T-helper 2 cell treated with Interferon-gamma antibody and Interleukin-4, amounts not matched to agents 5 μg/mL and 100 μg/mL, for 36 hours (primary cell): ENCODE results near the gene CYGB.
A peak's percentile ranks its signal among the peaks of the same experiment; 100 is the strongest.
"Not testable (repeated sequence)": the region's sequence is repeated elsewhere in the genome, so short reads cannot be mapped to it uniquely, and the experiment has no call there.

ENCODE experiments used
- DNase-seq: peaks from one replicate; pipeline ENCODE4 v3.0.0; 2021; ENCODE audit warnings: low spot score
- H3K27ac Mint-ChIP-seq: one replicate; pipeline ENCODE4 v1.8.0; 2021; ENCODE audit warnings: mild to moderate bottlenecking, mixed read lengths
- H3K27me3 Mint-ChIP-seq: one replicate; pipeline ENCODE4 v1.8.0; 2021; ENCODE audit warnings: low read depth, mixed read lengths
- H3K36me3 Mint-ChIP-seq: one replicate; pipeline ENCODE4 v1.8.0; 2021; ENCODE audit warnings: low read depth, mixed read lengths
- H3K4me1 Mint-ChIP-seq: one replicate; pipeline ENCODE4 v1.8.0; 2021; ENCODE audit warnings: low read depth, mixed read lengths
- H3K4me3 Mint-ChIP-seq: one replicate; pipeline ENCODE4 v1.8.0; 2022; ENCODE audit warnings: mild to moderate bottlenecking, moderate library complexity, mixed read lengths
- H3K9me3 Mint-ChIP-seq: one replicate; pipeline ENCODE4 v1.8.0; 2021; ENCODE audit warnings: mixed read lengths

The CYGB gene

DNA sequence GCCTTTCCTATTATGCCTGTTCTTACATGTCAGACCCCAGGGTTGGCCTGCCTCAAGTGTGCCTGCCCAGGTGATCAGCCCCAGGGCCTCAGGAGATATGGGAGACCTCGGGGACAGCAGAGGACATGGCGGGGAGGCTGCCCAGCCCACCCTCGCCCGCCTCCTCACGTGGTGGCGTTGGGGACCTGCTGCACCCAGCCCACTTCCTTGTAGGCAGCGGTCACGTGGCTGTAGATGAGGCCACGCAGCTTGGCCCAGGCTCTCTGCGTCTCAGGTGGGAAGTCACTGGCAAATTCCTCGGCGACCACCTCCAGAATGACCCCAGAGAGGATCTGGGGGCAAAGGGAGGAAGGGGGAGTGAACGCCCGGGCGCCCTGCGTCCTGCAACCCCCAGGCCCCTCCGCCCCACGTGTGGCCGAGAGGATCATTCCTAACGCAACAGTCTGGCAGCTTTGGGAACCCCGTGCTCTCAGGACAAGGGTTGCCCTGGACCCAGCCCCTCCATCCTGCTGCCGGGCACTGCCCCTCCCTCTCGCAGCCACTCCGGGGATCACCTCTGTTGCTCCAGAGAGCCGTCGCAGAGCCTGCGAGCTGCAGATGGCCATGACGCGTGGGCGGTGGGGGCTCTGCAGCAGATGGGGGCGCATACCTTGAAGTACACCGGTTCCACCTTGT is 6.6 kb downstream of the CYGB start:
- no peak overlapping the region for H3K27ac Mint-ChIP-seq
- no peaks in the 10 kb centered on the region for H3K9me3 Mint-ChIP-seq
- peaks cover 4% of the 10 kb centered on the region for H3K4me1 Mint-ChIP-seq
- no peak for DNase-seq
- no peak overlapping the region for H3K4me3 Mint-ChIP-seq
- H3K27me3 Mint-ChIP-seq: peaks cover 13% of the 10 kb centered on the region
- no peaks in the 10 kb centered on the region for H3K36me3 Mint-ChIP-seq

GRCh38 chr17:76530095-76530723 is 7.3 kb downstream of the CYGB start:
- peaks cover 4% of the 10 kb centered on the region for H3K4me1 Mint-ChIP-seq
- H3K27me3 Mint-ChIP-seq: peaks cover 7% of the 10 kb centered on the region
- no peaks in the 10 kb centered on the region for H3K9me3 Mint-ChIP-seq
- H3K27ac Mint-ChIP-seq: no peak overlapping the region
- no peak for DNase-seq
- no peaks in the 10 kb centered on the region for H3K36me3 Mint-ChIP-seq
- no peak overlapping the region for H3K4me3 Mint-ChIP-seq

GRCh38 chr17:76529224-76530094 is 8.1 kb downstream of the CYGB start:
- H3K4me3 Mint-ChIP-seq: no peak overlapping the region
- DNase-seq: no peak
- no peaks in the 10 kb centered on the region for H3K9me3 Mint-ChIP-seq
- H3K27ac Mint-ChIP-seq: no peak overlapping the region
- H3K4me1 Mint-ChIP-seq: peaks cover 4% of the 10 kb centered on the region
- H3K36me3 Mint-ChIP-seq: no peaks in the 10 kb centered on the region
- H3K27me3 Mint-ChIP-seq: peaks cover 10% of the 10 kb centered on the region

DNA sequence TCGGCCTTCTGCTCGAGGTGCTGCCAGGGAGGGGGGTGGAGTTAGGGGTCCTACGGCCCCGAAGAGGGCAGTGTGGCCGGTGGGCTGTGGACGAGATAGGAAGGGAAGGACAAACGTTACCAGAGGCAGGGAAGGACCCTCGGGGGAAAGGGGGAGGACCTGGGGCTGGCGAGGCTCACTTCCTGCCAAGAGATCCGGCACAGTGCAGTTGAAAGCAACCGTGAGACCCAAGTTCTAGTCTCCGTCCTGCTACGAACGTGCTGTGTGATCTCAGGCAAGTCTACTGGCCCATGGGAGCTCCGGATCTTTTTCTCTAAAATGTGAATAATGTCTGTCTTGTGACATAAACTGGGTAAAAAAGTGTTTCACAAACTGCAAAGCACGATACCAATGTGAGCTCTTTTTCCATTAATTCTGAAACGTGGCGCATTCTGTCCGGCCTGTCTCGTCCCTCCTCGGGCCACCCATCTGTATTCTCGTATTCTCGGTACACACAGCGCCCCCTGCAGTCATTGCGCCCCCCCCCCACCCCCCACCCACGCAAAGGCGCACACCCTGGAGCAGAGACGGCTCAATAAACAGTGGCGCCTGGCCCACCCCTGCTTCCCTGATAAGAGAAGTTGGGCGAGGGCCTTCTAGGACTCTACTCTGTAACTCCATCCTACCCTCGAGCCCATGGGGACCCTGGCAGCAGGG is 8.8 kb downstream of the CYGB start:
- Mint-ChIP-seq H3K36me3 (no peaks in the 10 kb centered on the region), H3K4me1 (peaks cover 4% of the 10 kb centered on the region), H3K27ac (no peak overlapping the region), H3K4me3 (no peak overlapping the region), H3K27me3 (peaks cover 7% of the 10 kb centered on the region), H3K9me3 (no peaks in the 10 kb centered on the region)
- DNase-seq: no peak

DNA sequence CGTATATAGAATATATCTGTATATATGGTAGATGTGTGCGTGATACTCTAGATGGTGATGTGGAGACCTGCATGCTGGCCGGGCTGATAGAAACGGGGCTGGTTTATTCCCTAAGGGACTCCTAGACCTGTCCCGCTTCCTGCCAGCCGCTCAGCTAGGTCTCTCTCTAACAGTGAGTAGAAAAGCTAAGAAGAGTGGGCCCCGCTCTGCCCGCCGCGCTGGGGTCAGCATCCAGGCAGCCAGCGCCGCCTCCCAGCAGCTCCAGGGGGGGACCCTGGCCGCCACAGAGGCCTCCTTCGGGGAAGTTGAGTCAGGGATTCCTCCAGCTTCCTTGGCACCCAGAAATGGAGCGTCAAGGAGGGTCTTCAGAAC is 9.4 kb downstream of the CYGB start:
- Mint-ChIP-seq H3K27ac (no peak overlapping the region), H3K27me3 (peaks cover 9% of the 10 kb centered on the region), H3K9me3 (no peaks in the 10 kb centered on the region), H3K4me3 (no peak overlapping the region), H3K4me1 (peaks cover 5% of the 10 kb centered on the region), H3K36me3 (no peaks in the 10 kb centered on the region)
- no peak for DNase-seq

- no peaks in the 10 kb centered on the region for H3K36me3 Mint-ChIP-seq
- H3K4me1 Mint-ChIP-seq: peaks cover 10% of the 10 kb centered on the region
- H3K27ac Mint-ChIP-seq: no peak overlapping the region
- no peak for DNase-seq
- H3K9me3 Mint-ChIP-seq: no peaks in the 10 kb centered on the region
- peaks cover 9% of the 10 kb centered on the region for H3K27me3 Mint-ChIP-seq
- H3K4me3 Mint-ChIP-seq: no peak overlapping the region
Observed at GRCh38 chr17:76527430-76528111, 9.9 kb downstream of the CYGB start.

DNA sequence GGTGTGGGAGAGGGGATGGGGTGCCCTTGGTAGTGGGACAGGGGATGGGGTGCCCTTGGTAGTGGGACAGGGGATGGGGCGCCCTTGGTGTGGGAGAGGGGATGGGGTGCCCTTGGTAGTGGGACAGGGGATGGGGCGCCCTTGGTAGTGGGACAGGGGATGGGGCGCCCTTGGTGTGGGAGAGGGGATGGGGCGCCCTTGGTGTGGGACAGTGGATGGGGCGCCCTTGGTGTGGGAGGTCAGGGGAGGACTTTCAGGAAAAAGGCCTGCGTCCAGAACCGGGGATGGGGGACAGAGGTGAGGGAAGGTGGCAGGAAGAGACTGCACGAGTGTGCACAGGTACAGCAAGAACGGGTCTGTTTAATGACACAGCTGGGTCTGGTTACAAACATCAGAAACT is 10.5 kb downstream of the CYGB start:
- H3K4me3 Mint-ChIP-seq, H3K4me1 Mint-ChIP-seq, H3K27ac Mint-ChIP-seq, H3K36me3 Mint-ChIP-seq, DNase-seq, H3K27me3 Mint-ChIP-seq, H3K9me3 Mint-ChIP-seq: not testable (repeated sequence)

GRCh38 chr17:76525513-76525833 is 12.0 kb downstream of the CYGB start:
- peaks cover 14% of the 10 kb centered on the region for H3K27me3 Mint-ChIP-seq
- H3K27ac Mint-ChIP-seq, DNase-seq, H3K36me3 Mint-ChIP-seq, H3K9me3 Mint-ChIP-seq, H3K4me1 Mint-ChIP-seq, H3K4me3 Mint-ChIP-seq: not testable (repeated sequence)

DNA sequence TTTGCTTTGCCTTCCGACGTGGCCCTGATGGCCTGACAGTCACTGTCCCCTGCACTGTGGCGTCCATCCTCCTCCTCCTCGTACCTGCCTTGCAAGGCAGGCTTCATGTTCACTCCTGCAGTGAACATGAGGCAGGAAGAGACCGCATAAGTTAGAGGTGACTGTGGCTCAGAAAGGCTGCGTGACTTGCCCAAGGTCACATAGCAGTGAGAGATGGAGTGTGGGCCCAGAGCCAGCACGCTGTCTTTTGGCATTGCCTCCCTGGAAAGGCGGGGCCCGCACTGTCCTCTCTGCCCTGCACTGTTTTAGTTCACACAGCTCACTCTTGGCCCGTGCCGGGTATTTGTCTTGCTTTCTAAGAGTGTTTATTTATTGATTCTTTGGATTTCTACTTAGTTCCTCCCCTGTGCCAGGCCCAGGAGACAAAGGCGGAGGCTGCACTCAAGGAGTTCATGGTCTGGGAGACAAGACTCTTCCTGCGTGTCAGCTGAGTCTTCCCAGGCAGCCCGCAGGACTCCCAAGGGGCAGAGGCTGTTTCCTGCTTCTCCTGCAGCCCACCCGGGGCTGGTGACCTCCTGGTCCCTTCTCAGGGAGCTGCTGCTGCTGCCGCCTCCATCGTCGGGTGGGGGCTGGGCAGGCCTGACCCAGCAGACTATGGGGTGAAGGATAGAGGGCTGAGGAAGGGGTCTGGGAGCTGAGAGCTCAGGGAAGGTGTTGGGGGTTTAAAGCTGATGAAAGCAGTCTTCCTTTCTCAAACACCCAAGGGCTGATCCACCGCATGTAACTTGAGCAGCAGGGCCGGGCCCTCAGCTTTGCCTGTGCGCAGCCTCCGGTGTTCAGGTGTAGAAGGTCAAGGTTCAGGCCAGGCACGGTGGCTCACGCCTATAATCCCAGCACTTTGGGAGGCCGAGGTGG is 12.7 kb downstream of the CYGB start:
- Mint-ChIP-seq H3K36me3 (no peaks in the 10 kb centered on the region), H3K27ac (no peak overlapping the region), H3K4me3 (no peak overlapping the region), H3K9me3 (no peaks in the 10 kb centered on the region), H3K4me1 (peaks cover 10% of the 10 kb centered on the region), H3K27me3 (peaks cover 14% of the 10 kb centered on the region)
- DNase-seq: no peak

DNA sequence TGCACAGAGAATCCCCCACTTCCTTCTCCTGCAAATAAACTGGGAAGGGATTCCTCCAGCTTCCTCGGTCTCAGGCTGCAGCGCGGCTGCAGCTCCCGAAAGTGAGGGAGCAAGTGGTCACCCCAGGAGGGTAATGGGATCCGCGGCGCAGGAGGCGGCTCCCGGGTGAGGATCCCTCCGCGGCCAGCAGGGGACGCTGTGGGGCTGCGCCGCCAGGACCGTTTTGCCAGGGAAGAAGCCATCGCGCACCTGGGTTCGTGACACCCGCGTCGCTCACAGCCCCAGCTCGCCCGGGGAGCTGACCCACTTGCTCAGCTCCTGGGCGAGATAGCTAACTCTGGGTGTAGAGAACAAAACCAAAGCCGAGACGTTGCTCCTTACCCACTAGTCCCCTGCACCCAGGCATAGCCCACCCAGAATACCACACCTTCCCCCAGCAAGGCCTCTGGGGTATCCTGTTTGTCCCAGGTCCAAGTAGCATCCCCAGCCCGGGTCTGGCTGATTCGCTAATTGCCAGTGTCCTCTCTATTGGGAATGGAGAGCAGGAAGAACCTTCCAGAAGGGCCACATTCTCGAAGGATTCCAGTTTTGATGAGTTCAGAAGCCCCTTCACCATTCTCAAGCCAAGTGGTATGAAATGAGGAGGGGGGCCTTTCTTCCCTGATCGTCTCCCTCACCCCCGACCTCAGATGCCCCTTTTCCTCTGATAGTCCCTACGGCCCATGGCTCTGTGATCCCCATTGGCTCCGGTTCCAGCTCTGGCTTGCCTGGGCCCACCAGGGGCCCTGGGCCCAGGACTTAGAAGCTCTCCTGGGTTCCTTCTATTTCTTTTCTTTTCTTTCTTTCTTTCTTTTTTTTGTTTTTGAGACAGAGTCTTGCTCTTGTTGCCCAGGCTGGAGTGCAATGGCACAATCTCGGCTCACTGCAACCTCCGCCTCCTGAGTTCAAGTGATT is 14.1 kb downstream of the CYGB start:
- Mint-ChIP-seq H3K4me1 (peaks cover 13% of the 10 kb centered on the region), H3K9me3 (no peaks in the 10 kb centered on the region), H3K36me3 (no peaks in the 10 kb centered on the region), H3K27me3 (peaks cover 14% of the 10 kb centered on the region), H3K4me3 (peak overlapping the region; percentile 44), H3K27ac (peak overlapping the region; percentile 27)
- peak; percentile 73 for DNase-seq

DNA sequence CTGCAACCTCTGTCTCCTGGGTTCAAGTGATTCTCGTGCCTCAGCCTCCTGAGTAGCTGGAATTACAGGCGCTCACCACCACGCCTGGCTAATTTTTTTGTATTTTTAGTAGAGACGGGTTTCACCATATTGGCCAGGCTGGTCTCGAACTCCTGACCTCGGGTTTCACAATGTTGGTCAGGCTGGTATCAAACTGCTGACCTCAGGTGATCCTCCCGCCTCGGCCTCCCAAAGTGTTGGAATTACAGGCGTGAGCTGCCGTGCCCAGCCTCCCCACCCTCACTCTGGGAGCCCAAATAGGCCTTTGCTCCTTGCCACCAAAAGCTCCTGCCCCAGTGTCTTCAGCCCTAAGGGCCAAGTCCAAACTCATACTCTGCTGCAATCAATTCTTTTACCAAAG is 15.8 kb downstream of the CYGB start:
- DNase-seq, H3K36me3 Mint-ChIP-seq, H3K4me3 Mint-ChIP-seq, H3K4me1 Mint-ChIP-seq, H3K9me3 Mint-ChIP-seq: not testable (repeated sequence)
- Mint-ChIP-seq H3K27me3 (peaks cover 11% of the 10 kb centered on the region), H3K27ac (peak overlapping the region; percentile 31)

- H3K27ac Mint-ChIP-seq: no peak overlapping the region
- no peak overlapping the region for H3K4me3 Mint-ChIP-seq
- no peaks in the 10 kb centered on the region for H3K9me3 Mint-ChIP-seq
- peaks cover 11% of the 10 kb centered on the region for H3K4me1 Mint-ChIP-seq
- no peaks in the 10 kb centered on the region for H3K36me3 Mint-ChIP-seq
- peaks cover 11% of the 10 kb centered on the region for H3K27me3 Mint-ChIP-seq
- no peak for DNase-seq
Observed at GRCh38 chr17:76521262-76521661, 16.2 kb downstream of the CYGB start.
